Measurements from ENCODE around the gene TMEM39B.

DNA sequence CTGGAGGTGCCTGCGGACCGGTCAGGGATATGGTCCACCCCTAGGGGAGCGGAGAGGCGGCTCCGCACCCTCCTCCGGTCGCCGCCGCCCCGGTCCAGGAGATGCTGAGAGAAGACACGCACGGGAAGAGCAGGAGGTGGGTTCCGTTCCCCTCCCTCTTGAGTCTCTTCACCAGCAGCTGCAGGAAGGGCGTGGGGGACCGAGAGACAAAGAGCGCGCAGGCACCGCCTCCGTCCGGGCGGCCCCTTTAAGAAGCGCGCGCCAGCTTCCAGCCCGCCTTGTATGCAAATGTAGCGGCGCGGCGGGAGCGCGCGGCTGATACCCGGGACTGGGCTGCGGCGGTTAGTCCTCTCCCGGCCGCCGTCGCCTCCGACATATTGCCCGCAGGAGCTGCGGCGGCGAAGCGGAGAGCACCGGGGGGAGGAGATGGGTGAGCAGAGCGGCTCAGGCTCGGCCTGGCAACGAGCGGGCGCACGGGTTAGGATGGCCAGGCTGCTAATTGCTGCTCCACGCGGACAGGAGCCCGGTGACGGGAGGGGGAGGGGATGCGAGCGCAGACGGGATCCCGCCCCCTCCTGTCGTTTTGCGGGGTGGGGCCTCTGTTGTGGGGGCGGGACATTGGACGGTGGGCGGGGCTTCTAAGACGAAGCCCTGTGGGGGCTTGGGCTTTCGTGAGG is at the start of gene TMEM39B:
- TF ChIP-seq, protein P1, sequence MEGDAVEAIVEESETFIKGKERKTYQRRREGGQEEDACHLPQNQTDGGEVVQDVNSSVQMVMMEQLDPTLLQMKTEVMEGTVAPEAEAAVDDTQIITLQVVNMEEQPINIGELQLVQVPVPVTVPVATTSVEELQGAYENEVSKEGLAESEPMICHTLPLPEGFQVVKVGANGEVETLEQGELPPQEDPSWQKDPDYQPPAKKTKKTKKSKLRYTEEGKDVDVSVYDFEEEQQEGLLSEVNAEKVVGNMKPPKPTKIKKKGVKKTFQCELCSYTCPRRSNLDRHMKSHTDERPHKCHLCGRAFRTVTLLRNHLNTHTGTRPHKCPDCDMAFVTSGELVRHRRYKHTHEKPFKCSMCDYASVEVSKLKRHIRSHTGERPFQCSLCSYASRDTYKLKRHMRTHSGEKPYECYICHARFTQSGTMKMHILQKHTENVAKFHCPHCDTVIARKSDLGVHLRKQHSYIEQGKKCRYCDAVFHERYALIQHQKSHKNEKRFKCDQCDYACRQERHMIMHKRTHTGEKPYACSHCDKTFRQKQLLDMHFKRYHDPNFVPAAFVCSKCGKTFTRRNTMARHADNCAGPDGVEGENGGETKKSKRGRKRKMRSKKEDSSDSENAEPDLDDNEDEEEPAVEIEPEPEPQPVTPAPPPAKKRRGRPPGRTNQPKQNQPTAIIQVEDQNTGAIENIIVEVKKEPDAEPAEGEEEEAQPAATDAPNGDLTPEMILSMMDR (conservative IDR thresholded peaks at IDR 0.05 in 1 of 2, IDR thresholded peaks at IDR 0.05 in 1 of 2; ENCODE audit: low read depth in 1 of 2, low read length in 2 of 2): no peak
- TF ChIP-seq EZH2 (IDR thresholded peaks at IDR 0.05; ENCODE audit: low read length, missing control alignments): no peak
